ENCODE measurements around the gene WWC1.
"Not testable (repeated sequence)": the region's sequence is repeated elsewhere in the genome, so short reads cannot be mapped to it uniquely, and the experiment has no call there.

WWC1 gene

DNA sequence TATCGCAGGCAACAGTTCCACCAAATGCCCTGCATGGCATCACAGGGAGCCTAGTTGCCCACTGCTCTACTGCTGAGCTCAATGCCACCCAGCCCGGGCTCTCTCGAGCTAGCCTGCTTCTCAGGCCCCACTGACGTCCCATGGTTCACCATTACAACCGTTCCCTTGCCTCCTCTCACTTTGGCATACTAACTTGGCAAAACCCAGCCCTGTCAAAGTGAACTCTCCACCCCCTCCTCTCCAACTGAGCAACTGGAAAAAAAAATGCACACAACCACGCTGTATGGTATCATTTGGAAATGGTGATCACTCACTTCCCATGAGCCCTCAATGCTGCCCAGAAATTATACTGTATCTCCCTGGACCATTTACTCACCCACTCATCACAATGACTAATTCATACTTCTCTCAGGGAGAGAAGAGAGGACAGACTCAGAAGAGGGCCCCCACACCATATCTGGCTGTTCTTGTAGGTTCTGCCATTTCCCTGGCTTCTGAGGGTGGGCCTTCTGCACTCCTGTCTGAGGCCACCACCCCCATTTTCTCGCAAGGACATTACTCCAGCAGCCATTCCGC lies 143.4 kb downstream of the WWC1 start:
- TF ChIP-seq CTCF (conservative IDR thresholded peaks at IDR 0.05; ENCODE audit: low read length) = no peak
- peak; percentile 14 for DNase-seq (ENCODE audit: low read depth)
- H3K4me3 ChIP-seq (ENCODE audit: low read length) = no peak overlapping the region

- not testable (repeated sequence) for DNase-seq (ENCODE audit: low read depth); H3K4me3 ChIP-seq (ENCODE audit: low read length)
These were observed 143.9 kb downstream of the WWC1 start for GRCh38 chr5:168435340-168435739.

- no peak for TF ChIP-seq CTCF (conservative IDR thresholded peaks at IDR 0.05; ENCODE audit: low read length)
- no peak for DNase-seq (ENCODE audit: low read depth)
- no peak overlapping the region for H3K4me3 ChIP-seq (ENCODE audit: low read length)
These were observed 146.9 kb downstream of the WWC1 start for GRCh38 chr5:168438349-168438748.

GRCh38 chr5:168443533-168443932 lies 152.1 kb downstream of the WWC1 start:
- H3K4me3 ChIP-seq (ENCODE audit: low read length) = no peak overlapping the region
- peak; percentile 62 for DNase-seq (ENCODE audit: low read depth)
- no peak for TF ChIP-seq CTCF (conservative IDR thresholded peaks at IDR 0.05; ENCODE audit: low read length)

GRCh38 chr5:168443950-168444700 lies 152.7 kb downstream of the WWC1 start:
- H3K4me3 ChIP-seq (ENCODE audit: low read length) = no peak overlapping the region
- TF ChIP-seq CTCF (conservative IDR thresholded peaks at IDR 0.05; ENCODE audit: low read length) = no peak
- peak; percentile 12 for DNase-seq (ENCODE audit: low read depth)

- TF ChIP-seq CTCF (conservative IDR thresholded peaks at IDR 0.05; ENCODE audit: low read length) = no peak
These were observed 155.7 kb downstream of the WWC1 start for GRCh38 chr5:168446983-168447619.

DNA sequence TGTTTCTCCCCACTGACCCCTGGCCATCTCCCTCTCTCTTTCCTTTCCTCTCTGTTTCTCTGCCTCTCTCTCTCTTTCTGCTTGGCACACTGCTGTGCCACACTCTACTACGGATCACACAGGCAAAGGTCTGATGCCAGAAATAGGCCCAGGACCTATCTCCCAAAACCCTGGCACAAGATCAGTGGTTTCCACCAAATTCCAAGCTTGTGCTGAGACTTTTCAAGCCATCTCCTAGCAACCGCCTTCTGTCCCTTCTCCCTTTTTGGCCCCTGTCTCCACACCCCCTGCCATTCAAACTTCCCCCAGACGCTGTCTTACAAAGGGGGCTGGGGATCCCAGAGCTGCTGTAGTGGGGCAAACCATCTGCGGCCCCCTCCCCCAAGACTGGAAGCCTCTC lies 156.4 kb downstream of the WWC1 start:
- no peak for TF ChIP-seq CTCF (conservative IDR thresholded peaks at IDR 0.05; ENCODE audit: low read length)
- H3K4me3 ChIP-seq (ENCODE audit: low read length) = no peak overlapping the region
- no peak for DNase-seq (ENCODE audit: low read depth)

More at GRCh38 chr5:168446983-168447619, 155.7 kb downstream of the WWC1 start:
- no peak for DNase-seq (ENCODE audit: low read depth)
- no peak overlapping the region for H3K4me3 ChIP-seq (ENCODE audit: low read length)

Data from AG10803 (cell line).